ENCODE measurements around the gene RRP8.

DNA sequence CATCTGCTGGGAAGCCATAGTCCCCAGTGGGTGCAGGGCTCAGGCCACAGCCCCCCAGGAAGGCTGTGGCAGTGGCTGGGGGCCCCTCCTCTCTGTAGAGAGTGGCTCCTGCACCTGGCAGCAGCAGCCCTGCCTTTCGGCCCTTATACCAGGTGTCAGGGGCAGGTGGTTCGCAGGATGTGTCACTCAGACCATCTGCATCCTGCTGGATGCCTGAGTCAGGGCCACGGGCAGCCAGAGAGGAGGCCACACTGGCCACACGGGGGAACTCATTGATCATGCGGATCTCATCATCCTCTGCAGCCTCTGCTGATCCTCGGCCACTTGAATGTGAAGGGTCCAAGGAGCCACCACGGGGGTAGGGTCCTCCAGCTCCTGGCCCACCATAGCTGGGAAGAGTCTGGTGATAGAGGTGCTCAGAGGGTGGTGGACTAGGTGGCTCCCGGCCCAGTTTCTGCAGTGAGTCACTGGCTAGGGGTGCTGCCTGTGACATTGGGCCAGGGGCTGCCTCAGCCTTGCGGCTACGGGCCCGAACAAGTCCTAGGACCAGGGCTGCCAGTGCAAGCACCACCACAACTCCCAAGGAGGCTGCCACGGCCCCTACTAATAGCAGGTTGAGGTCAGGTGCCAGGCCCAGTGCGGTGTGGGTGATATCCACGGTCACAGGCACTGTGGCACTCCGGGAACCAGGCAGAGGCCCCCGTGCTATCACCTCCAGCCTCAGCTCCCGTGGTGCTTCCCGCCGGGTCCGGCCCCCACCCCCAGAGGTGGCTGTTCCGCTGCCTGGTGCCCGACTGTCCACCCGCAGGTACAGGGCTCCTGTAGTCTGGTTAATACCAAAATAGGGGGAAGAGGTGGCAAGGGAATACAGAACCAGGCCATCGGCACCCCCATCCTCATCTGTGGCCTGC, 19.1 kb upstream of the RRP8 start:
- TF ChIP-seq, protein P1, sequence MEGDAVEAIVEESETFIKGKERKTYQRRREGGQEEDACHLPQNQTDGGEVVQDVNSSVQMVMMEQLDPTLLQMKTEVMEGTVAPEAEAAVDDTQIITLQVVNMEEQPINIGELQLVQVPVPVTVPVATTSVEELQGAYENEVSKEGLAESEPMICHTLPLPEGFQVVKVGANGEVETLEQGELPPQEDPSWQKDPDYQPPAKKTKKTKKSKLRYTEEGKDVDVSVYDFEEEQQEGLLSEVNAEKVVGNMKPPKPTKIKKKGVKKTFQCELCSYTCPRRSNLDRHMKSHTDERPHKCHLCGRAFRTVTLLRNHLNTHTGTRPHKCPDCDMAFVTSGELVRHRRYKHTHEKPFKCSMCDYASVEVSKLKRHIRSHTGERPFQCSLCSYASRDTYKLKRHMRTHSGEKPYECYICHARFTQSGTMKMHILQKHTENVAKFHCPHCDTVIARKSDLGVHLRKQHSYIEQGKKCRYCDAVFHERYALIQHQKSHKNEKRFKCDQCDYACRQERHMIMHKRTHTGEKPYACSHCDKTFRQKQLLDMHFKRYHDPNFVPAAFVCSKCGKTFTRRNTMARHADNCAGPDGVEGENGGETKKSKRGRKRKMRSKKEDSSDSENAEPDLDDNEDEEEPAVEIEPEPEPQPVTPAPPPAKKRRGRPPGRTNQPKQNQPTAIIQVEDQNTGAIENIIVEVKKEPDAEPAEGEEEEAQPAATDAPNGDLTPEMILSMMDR (IDR thresholded peaks at IDR 0.05) = no peak
- TF ChIP-seq POLR2A (IDR thresholded peaks at IDR 0.05) = no peak
